Measurements from ENCODE around the gene PROSER2.

The PROSER2 gene

GRCh38 chr10:11880151-11881029, 57.2 kb downstream of the PROSER2 start:
- TF ChIP-seq, protein P1, sequence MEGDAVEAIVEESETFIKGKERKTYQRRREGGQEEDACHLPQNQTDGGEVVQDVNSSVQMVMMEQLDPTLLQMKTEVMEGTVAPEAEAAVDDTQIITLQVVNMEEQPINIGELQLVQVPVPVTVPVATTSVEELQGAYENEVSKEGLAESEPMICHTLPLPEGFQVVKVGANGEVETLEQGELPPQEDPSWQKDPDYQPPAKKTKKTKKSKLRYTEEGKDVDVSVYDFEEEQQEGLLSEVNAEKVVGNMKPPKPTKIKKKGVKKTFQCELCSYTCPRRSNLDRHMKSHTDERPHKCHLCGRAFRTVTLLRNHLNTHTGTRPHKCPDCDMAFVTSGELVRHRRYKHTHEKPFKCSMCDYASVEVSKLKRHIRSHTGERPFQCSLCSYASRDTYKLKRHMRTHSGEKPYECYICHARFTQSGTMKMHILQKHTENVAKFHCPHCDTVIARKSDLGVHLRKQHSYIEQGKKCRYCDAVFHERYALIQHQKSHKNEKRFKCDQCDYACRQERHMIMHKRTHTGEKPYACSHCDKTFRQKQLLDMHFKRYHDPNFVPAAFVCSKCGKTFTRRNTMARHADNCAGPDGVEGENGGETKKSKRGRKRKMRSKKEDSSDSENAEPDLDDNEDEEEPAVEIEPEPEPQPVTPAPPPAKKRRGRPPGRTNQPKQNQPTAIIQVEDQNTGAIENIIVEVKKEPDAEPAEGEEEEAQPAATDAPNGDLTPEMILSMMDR (conservative IDR thresholded peaks at IDR 0.05): no peak
- no peak overlapping the region for H3K27ac ChIP-seq

DNA sequence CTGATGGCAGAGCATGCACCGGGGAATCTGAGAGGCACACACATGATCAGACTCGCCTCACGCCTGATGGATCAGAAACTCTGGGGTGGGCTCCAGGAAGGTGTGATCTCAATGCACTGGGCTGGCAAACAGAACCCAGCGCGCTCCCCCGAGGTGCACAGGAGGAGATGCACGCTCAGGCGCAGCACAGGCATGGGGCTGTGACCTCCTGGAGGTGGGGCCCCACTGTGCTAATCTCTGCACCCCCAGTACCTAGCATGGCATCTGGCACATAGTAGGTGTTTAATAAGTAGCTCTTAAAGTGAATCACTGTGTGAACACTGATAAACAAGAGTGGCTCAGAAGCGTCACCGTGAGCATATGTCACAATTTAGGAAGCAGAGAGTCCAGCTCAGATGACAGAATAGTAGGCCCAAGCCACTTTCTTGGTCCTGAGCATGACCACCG, 57.9 kb downstream of the PROSER2 start:
- TF ChIP-seq, protein P1 (conservative IDR thresholded peaks at IDR 0.05): no peak
- no peak overlapping the region for H3K27ac ChIP-seq

DNA sequence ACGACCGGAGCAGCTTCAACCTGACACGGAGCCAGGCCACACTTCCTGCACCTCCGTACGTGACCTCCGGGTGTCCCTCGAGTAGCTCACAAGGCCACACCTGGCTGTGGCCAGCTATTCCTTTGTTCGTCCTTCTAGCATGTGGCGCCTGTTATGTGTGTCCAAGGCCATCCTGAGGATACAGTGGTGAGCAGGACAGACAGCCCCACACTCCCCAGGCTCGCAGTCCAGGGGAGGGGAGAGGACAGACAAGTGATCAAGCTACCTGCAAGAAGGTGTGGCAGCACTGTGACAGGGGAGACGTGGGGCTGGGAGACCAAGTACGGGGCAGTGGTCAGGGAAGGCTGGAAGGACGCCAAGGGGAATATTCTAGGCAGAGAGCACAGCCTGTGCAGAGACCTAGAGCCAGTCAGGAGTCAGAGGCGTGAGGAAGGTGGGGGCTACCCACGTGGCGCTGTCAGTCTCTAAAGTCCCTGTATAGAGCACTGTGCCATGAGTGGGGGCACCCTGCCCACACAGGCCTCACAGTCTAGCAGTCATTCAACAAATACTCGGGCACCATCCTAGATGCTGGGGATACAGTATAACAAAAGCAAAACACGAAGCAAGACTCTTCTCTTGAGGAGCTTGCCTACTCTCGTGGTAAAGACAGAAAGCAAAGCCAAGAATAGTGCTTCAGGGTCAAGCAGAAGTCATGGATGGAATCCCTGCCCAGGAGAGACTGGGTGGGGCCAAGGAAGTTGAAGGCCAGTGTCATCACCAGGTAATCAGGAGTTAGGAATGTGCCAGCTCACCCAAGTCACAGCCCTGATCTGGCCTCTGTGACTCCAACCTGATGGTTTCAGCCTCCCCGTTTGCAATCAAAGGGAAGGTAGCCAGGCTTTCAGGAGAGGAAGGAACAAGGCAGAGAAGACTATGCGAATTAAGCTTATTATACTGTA, 58.6 kb downstream of the PROSER2 start:
- no peak overlapping the region for H3K27ac ChIP-seq
- TF ChIP-seq, protein P1 (conservative IDR thresholded peaks at IDR 0.05): no peak

DNA sequence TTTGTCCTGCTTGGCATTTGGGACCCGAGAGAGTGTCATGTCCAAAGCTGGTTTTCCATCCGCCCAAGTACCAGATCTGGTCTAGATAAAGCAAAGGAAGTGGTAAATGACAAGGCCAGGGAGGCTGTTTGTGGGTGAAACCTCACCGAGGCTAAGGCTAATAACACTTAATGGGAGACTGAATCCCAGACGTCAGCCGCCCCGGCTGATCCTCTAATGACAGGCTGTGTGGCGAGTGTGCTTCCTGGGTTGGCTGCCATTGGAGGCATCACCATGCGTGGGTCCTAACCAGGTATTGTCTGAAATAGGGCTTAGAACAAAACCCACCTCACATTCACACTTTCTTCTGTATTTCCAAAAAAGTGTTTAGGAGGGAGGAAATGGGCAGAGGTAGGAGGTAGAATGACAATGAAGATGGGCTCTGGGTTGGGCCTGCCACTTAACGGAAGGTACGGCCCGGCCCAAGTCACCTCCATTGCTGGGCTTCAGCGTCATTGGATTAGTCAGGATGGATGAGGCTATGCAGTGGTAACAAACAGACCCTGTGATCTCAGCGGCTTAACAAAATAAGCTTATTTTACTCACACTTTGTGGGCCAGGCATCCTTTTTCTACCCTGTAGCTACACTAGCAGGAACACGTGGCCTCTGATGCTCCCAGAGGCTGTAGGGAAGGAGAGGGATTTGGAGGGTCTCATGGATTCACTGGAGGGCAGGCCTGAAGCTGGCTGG, 59.7 kb downstream of the PROSER2 start:
- TF ChIP-seq, protein P1 (conservative IDR thresholded peaks at IDR 0.05): no peak
- no peak overlapping the region for H3K27ac ChIP-seq

DNA sequence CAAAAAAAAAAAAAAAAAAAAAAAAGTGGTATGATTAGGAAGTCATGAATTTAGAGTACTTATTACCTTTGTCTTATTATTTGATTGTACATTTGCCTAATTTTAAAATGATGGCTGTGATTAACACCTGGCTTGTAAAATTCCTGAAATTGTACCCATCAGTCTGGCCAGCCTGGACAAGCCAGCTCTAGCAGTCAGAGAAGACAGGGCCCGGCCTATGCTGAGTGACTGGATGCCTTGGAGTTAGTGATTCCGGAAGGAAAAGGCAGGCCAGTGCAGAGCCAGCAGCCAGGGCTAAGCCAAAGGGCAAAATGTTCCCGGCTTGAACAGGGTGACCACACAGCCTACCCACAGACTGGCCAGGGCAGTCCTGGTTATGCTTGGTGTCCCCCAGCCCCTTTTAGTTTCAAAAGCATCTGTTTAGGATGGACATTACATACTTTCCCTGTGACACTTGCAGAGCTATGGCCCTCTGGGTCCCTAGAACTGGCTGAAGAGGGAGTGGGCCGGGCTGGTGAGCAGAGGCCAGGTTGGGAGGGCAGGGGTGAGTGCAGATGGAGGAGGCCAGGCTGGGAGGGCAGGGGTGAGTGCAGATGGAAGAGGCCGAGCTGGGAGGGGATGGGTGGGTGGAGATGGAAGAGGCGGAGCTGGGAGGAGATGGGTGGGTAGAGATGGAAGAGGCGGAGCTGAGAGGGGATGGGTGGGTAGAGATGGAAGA, 61.7 kb downstream of the PROSER2 start:
- no peak overlapping the region for H3K27ac ChIP-seq
- TF ChIP-seq, protein P1 (conservative IDR thresholded peaks at IDR 0.05): no peak

- TF ChIP-seq, protein P1 (conservative IDR thresholded peaks at IDR 0.05): no peak
- no peak overlapping the region for H3K27ac ChIP-seq
These were observed 62.4 kb downstream of the PROSER2 start for GRCh38 chr10:11885437-11886137.

Measured in VCaP (cell line).